NCI-H748 (cell line): ENCODE measurements around the gene PAM16.
A peak's percentile ranks its signal among the peaks of the same experiment; 100 is the strongest.
"Not testable (repeated sequence)": the region's sequence is repeated elsewhere in the genome, so short reads cannot be mapped to it uniquely, and the experiment has no call there.

ENCODE experiments used
- DNase-seq: peaks from one replicate; lab custom pipeline; 2025; ENCODE audit not compliant: unreplicated experiment; lab: John Stamatoyannopoulos, UW

Gene PAM16

GRCh38 chr16:4353675-4354074 is 2.6 kb upstream of the PAM16 start:
- no peak for DNase-seq

- no peak for DNase-seq
Measured at GRCh38 chr16:4352843-4353242, 1.7 kb upstream of the PAM16 start.

- no peak for DNase-seq
Measured at GRCh38 chr16:4351880-4352279, 759 bp upstream of the PAM16 start.

GRCh38 chr16:4350365-4350786 is 745 bp downstream of the PAM16 start:
- no peak for DNase-seq

- DNase-seq, result no peak
Measured at GRCh38 chr16:4349332-4349731, 1.8 kb downstream of the PAM16 start.

GRCh38 chr16:4347765-4348509 is 3.2 kb downstream of the PAM16 start:
- no peak for DNase-seq

GRCh38 chr16:4347010-4347409 is 4.1 kb downstream of the PAM16 start:
- DNase-seq, result no peak

- peak; percentile 37 for DNase-seq
Measured at GRCh38 chr16:4345836-4346781, 5.0 kb downstream of the PAM16 start.

GRCh38 chr16:4344983-4345835 is 5.9 kb downstream of the PAM16 start:
- DNase-seq, result peak; percentile 79

GRCh38 chr16:4344300-4344982 is 6.7 kb downstream of the PAM16 start:
- not testable (repeated sequence) for DNase-seq

GRCh38 chr16:4342866-4343744 is 8.0 kb downstream of the PAM16 start:
- DNase-seq, result no peak

- DNase-seq, result no peak
Measured at GRCh38 chr16:4341250-4341649, 9.9 kb downstream of the PAM16 start.

GRCh38 chr16:4340443-4340842 is 10.7 kb downstream of the PAM16 start:
- DNase-seq, result no peak

- peak; percentile 52 for DNase-seq
Measured at GRCh38 chr16:4339909-4340308, 11.2 kb downstream of the PAM16 start.

- no peak for DNase-seq
Measured at GRCh38 chr16:4339455-4339854, 11.7 kb downstream of the PAM16 start.

GRCh38 chr16:4338712-4339299 is 12.3 kb downstream of the PAM16 start:
- no peak for DNase-seq

- no peak for DNase-seq
Measured at GRCh38 chr16:4338125-4338582, 13.0 kb downstream of the PAM16 start.

- DNase-seq, result no peak
Measured at GRCh38 chr16:4337540-4338088, 13.5 kb downstream of the PAM16 start.
